Measurements from ENCODE around the gene YIPF6. TPM values are rescaled to one million over a fixed set of nuclear protein-coding genes. Genes with fewer than 3 reads are reported as not detected.
"Not testable (repeated sequence)": the region's sequence is repeated elsewhere in the genome, so short reads cannot be mapped to it uniquely, and the experiment has no call there.

The YIPF6 gene
- total and polyA plus RNA-seq, 8 donors = 38.3 to 54.5 (median 45.6) TPM

DNA sequence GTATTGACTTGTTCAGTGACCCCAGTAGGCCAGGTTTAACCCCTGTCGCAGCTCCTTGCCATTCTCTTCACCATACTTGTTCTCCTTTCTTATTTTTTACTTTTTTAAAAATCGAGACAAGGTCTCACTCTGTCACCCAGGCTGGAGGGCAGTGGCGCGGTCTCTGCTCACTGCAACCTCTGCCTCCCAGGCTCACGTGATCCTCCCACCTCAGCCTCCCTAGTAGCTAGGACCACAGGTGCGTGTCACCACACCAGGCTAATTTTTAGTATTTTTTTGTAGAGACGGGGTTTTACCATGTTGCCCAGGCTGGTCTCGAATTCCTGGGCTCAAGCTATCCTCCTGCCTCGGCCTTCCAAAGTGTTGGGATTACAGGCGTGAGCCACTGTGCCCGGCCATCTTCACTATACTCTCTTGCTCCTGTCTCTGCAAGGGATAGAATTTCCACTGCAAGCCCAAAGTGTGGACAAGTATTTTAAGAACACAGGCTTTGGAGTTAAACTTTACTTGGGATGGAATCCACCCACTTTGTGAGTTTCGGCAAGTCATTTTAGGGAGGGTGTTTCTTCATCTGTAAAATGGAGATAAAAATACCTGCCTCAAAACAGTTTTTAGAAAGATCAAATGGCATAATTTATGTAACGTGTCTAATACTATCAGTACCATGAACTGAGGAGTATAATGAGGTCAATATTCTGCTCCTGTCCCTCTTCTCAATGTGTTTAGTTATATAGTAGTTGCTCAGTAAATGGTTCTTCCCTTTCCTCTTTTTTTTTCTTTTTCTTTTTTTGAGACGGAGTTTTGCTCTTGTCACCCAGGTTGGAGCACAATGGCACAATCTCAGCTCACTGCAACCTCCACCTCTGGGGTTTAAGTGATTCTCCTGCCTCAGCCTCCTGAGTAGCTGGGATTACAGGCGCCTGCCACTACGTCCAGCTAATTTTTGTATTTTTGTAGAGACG, 973 bp downstream of the YIPF6 start:
- no peak for ATAC-seq
- Histone ChIP-seq H3K4me1 (peaks cover 0 to 9% of the 10 kb centered on the region in 2 donors), H3K4me3 (peak overlapping the region; percentile 35 to 58), H3K36me3 (no peaks in the 10 kb centered on the region), H3K27ac (peak overlapping the region in 1 of 2 donors; percentile 90), H3K9me3 (no peaks in the 10 kb centered on the region), H3K27me3 (no peaks in the 10 kb centered on the region)
- intact Hi-C loops (cut with DNase I) = no loop called here
- no peak for DNase-seq
- no peak for TF ChIP-seq CTCF (IDR thresholded peaks at IDR 0.05)

GRCh38 chrX:68503836-68504636, 5.2 kb downstream of the YIPF6 start:
- intact Hi-C loops (cut with DNase I) = no loop called here
- no peak overlapping the region for H3K27ac ChIP-seq
- no peaks in the 10 kb centered on the region for H3K9me3 ChIP-seq
- ATAC-seq (no peak), DNase-seq (no peak)
- H3K4me3 ChIP-seq = no peak overlapping the region
- peaks cover 0 to 9% of the 10 kb centered on the region in 2 donors for H3K4me1 ChIP-seq
- H3K36me3 ChIP-seq = no peaks in the 10 kb centered on the region
- peaks cover 0 to 2% of the 10 kb centered on the region in 2 donors for H3K27me3 ChIP-seq
- no peak for TF ChIP-seq CTCF (IDR thresholded peaks at IDR 0.05)

DNA sequence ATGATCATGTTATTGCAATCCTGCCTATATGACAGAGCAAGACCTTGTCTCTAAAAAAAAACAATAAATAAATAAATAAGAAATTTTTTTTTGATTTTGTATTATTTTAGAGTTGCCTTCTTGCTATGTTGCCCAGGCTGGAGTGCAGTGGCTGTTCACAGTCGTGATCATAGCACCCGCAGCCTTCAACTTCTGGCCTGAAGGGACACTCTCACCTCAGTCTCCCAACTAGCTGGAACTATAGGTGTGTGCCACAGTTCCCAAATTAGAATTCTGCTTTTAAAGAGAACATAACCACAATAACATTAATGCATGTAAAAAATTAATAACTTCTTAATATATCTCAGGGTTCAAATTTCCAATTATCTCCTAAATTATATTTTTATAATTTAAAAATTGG, 7.8 kb downstream of the YIPF6 start:
- H3K27me3 ChIP-seq = peaks cover 0 to 2% of the 10 kb centered on the region in 2 donors
- no peak overlapping the region for H3K4me3 ChIP-seq
- no peak for ATAC-seq
- no peaks in the 10 kb centered on the region for H3K9me3 ChIP-seq
- DNase-seq = no peak
- intact Hi-C loops (cut with DNase I) = no loop called here
- peaks cover 0 to under 1% of the 10 kb centered on the region in 2 donors for H3K36me3 ChIP-seq
- H3K27ac ChIP-seq = no peak overlapping the region
- H3K4me1 ChIP-seq = no peaks in the 10 kb centered on the region
- no peak for TF ChIP-seq CTCF (IDR thresholded peaks at IDR 0.05)

DNA sequence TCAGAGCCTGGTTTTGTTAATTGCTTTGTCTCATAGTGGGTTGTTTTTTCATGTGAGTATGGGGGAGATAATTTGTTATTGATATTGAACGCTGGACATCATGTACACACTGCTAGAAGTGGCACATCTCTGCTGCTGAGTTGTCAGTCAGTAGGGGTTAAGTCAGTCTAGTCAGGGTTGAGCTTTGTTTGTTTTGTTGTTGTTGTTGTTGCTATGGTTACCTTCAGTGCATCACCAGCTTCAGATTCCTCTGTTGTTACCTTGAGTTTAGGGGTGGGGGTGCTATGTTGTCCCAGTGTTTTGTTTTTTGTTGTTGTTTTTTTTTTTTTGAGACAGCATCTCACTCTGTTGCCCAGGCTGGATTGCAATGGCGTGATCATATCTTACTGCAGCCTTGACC, 9.9 kb downstream of the YIPF6 start:
- Histone ChIP-seq H3K27me3 (peaks cover 0 to 2% of the 10 kb centered on the region in 2 donors), H3K4me1 (no peaks in the 10 kb centered on the region), H3K27ac (no peak overlapping the region), H3K9me3 (no peaks in the 10 kb centered on the region), H3K36me3 (peaks cover 0 to 15% of the 10 kb centered on the region in 2 donors), H3K4me3 (no peak overlapping the region)
- no peak for ATAC-seq
- intact Hi-C loops (cut with DNase I) = no loop called here
- TF ChIP-seq CTCF (IDR thresholded peaks at IDR 0.05) = no peak
- no peak for DNase-seq

DNA sequence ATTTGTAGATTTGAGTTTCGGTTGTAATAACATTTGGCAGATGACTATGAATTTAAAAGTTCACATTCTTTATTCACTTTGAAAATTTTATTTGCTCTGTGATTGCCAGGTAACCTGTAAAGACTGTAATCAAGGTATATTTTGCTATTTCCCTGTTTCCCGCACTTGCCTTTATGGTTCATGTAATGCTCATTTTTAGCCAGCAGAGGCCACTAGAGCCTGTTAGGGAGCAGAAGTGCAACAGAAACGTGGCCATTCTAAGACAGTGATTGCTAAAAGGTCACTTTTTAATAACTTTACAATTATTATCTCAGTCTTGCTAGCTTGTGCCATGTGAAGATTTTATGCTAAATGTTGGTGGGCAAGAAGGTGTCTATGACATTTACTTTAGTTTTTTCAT, 12.4 kb downstream of the YIPF6 start:
- peak; percentile 59 to 89 for TF ChIP-seq CTCF (IDR thresholded peaks at IDR 0.05)
- Histone ChIP-seq H3K9me3 (no peaks in the 10 kb centered on the region), H3K36me3 (peaks cover 0 to 34% of the 10 kb centered on the region in 2 donors), H3K27ac (no peak overlapping the region), H3K27me3 (peaks cover 0 to 2% of the 10 kb centered on the region in 2 donors), H3K4me3 (no peak overlapping the region), H3K4me1 (no peaks in the 10 kb centered on the region)
- ATAC-seq = peak; percentile 85
- intact Hi-C loops (cut with DNase I) = no loop called here
- DNase-seq = peak in 2 of 4 donors; percentile 36 to 45

DNA sequence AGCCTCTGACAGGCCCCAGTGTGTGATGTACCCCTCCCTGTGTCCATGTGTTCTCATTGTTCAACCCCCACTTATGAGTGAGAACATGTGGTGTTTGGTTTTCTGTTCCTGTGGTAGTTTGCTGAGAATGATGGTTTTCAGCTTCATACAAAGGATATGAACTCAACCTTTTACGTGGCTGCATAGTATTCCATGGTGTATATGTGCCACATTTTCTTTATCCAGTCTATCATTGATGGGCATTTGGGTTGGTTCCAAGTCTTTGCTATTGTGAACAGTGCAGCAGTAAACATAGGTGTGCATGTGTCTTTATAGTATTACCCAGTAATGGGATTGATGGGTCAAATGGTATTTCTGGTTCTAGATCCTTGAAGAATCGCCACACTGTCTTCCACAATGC, 25.8 kb downstream of the YIPF6 start:
- H3K4me3 ChIP-seq; ATAC-seq; H3K9me3 ChIP-seq; H3K27ac ChIP-seq; H3K4me1 ChIP-seq; H3K27me3 ChIP-seq; DNase-seq; intact Hi-C loops (cut with DNase I): not testable (repeated sequence)
- H3K36me3 ChIP-seq = peaks cover 0 to 64% of the 10 kb centered on the region in 2 donors
